Activated gamma-delta T cell (primary cell): Measurements from ENCODE around the gene STX10.
A peak's percentile ranks its signal among the peaks of the same experiment; 100 is the strongest.
"Not testable (repeated sequence)": the region's sequence is repeated elsewhere in the genome, so short reads cannot be mapped to it uniquely, and the experiment has no call there.

Experiments
- DNase-seq: peaks from one replicate; lab custom pipeline; 2025; lab: John Stamatoyannopoulos, UW
- total RNA-seq, 2 donors: gene quantifications; one replicate each; lab custom pipeline; 2026; lab: John Stamatoyannopoulos, UW

The STX10 gene, protein sequence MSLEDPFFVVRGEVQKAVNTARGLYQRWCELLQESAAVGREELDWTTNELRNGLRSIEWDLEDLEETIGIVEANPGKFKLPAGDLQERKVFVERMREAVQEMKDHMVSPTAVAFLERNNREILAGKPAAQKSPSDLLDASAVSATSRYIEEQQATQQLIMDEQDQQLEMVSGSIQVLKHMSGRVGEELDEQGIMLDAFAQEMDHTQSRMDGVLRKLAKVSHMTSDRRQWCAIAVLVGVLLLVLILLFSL
- total RNA-seq = 49.8 to 70.2 reads per million in 2 donors

- DNase-seq = peak; percentile 78
Measured at GRCh38 chr19:13150187-13150930, at the start of gene STX10, which contains the start of gene IER2. Gene STX10 (minus strand): TSS chr19:13150375. CDS start chr19:13150173, 202 bp downstream. Gene IER2 (plus strand): TSS chr19:13150411. CDS start chr19:13153187, 2,776 bp downstream.

DNA sequence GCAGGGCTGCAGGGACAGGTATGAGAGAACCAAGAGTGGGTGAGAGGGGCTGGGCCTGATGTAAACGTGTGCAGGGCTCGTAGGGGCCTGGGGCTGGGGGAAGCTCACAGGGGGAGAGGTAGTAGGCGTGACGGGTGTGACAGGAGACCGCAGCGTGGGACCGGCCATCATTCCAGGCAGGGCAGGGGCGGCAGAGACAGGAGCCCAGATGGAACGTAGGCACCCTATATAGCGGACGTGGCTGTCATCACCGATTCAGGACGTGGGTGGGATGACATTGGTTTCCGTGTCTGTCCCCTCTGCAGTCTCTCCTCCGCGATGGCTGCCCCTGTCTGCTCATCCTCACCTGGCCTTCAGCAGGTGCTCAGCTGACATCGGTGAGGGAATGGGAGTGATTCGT, 48.5 kb upstream of the STX10 start:
- DNase-seq = no peak

DNA sequence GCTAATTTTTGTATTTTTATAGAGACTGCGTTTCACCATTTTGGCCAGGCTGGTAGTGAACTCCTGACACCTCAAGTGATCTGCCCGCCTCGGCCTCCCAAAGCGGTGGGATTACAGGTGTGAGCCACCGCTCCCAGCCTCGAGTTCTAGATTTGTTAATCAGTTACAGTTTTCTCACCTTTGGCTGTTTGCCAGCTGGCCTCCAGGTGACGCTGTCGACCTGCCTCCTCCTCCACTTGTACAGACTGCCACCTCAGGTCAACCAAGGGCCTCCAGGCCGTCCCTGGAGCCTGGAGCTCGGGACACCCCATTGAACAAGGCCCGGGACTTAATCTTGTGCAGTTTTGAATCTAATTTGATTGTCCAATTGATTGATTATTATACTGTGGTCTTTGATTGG, 45.5 kb upstream of the STX10 start:
- DNase-seq = no peak

DNA sequence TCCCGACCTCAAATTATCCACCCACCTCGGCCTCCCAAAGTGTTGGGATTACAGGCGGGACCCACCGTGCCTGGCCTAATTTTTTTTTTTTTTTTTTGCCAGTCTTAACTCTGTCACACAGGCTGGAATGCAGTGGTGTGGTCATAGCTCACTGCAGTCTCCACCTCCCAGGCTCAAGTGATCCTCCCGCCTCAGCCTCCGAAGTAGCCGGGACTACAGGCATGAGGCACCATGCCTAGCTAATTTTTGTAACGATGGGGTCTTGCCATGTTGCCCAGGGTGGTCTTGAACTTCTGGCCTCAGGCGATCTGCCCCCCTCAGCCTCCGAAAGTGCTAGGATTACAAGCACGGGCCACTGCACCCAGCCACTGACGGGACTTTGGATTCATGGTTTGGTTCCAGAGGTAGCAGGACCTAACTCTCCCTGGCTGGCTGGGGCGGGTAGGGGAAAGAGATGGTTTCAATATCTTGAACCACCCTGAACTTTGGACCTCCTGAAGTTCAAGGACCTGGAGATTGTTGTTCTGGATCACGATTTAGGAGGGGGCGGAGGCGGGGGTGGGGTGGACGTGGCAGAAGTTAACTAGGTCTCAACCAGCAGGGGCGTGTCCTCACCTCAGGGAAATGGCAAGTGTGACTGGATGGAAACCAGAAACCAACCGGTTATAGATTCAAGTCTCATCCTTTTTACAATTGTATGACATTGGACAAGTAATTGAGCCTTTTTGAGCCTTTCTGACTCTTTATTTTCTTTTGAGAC, 40.8 kb upstream of the STX10 start:
- no peak for DNase-seq

GRCh38 chr19:13189600-13189999, 39.4 kb upstream of the STX10 start:
- no peak for DNase-seq

DNA sequence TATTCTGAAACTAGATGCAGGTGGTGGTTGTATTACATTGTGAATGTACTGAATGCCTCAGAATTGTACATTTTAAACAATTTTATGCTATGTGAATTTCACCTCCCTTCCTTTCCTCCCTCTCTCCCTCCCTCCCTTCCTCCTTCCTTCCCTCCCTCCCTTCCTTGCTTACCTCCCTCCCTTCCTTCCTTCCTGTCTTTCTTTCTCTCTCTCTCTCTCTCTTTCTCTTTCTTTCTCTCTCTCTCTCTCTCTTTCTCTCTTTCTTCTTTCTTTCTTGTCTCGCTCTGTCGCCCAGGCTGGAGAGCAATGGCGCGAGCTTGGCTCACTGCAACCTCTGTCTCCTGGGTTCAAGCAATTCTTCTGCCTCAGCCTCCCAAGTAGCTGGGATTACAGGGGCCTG, 37.2 kb upstream of the STX10 start:
- no peak for DNase-seq

GRCh38 chr19:13186688-13187087, 36.5 kb upstream of the STX10 start:
- DNase-seq = not testable (repeated sequence)

- DNase-seq = not testable (repeated sequence)
Measured at GRCh38 chr19:13185763-13186657, 35.8 kb upstream of the STX10 start.

DNA sequence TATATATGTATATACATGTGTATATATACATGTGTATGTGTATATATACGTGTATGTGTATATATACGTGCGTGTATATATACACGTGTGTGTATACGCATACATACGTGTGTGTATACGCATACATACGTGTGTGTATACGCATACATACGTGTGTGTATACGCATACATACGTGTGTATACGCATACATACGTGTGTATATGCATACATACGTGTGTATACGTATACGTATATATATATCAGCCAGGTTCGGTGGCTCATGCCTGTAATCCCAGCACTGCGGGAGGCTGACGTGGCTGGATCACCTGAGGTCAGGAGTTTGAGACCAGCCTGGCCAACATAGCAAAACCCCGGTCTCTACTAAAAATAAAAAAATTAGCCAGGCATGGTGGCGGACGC, 34.8 kb upstream of the STX10 start:
- DNase-seq = not testable (repeated sequence)

GRCh38 chr19:13181747-13182388, 31.7 kb upstream of the STX10 start:
- peak; percentile 36 for DNase-seq

DNA sequence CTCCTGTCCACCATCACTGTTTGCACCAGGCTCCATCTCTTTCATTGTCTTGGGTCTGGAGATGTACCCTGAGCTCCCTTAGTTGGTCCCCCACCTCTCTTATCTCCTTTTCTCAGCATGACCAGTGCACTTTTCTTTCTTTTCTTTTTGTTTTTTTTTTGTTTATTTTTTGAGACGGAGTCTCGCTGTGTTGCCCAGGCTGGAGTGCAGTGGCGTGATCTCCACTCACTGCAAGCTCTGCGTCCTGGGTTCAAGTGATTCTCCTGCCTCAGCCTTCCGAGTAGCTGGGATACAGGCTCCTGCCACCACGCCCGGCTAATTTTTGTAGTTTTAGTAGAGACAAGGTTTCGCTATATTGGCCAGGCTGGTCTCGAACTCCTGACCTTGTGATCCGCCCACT, 28.1 kb upstream of the STX10 start:
- not testable (repeated sequence) for DNase-seq

DNA sequence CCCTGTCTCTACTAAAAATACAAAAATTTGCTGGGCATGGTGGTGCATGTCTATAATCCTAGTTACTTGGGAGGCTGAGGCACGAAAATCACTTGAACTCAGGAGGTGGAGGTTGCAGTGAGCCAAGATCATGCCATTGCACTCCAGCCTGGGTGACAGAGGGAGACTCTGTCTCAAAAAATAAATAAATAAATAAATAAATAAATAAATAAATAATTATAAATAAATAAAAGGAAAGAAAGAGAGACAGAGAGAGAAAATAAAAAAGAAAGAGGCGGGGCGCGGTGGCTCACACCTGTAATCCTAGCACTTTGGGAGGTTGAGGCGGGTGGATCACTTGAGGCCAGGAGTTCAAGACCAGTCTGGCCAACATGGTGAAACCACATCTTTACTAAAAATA, 27.4 kb upstream of the STX10 start:
- not testable (repeated sequence) for DNase-seq

- DNase-seq = no peak
Measured at GRCh38 chr19:13176345-13176744, 26.2 kb upstream of the STX10 start.

GRCh38 chr19:13173139-13173737, 23.1 kb upstream of the STX10 start:
- DNase-seq = no peak

- no peak for DNase-seq
Measured at GRCh38 chr19:13172346-13173138, 22.4 kb upstream of the STX10 start.

- no peak for DNase-seq
Measured at GRCh38 chr19:13171146-13171545, 21.0 kb upstream of the STX10 start.

- no peak for DNase-seq
Measured at GRCh38 chr19:13169769-13170168, 19.6 kb upstream of the STX10 start.

GRCh38 chr19:13166151-13166550, 16.0 kb upstream of the STX10 start:
- not testable (repeated sequence) for DNase-seq

GRCh38 chr19:13165162-13165997, 15.2 kb upstream of the STX10 start:
- DNase-seq = no peak
